Measurements from ENCODE around the gene XIRP1.
"Not testable (repeated sequence)": the region's sequence is repeated elsewhere in the genome, so short reads cannot be mapped to it uniquely, and the experiment has no call there.

DNA sequence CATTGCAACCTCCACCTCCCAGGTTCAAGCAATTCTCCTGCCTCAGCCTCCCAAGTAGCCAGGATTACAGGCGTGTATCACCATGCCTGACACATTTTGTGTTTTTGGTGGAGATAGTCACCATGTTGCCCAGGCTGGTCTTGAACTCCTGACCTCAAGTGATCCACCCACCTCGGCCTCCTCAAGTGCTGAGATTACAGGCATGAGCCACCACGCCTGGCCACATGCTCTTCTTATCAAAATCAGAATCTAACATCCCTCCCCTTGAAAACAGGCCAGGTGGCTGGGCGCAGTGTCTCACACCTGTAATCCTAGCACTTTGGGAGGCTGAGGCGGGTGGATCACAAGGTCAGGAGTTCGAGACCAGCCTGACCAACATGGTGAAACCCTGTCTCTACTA lies 21.5 kb downstream of the XIRP1 start:
- not testable (repeated sequence) for TF ChIP-seq CTCF (IDR thresholded peaks at IDR 0.05; ENCODE audit: low read depth, low read length, missing input control); ZBTB33 (IDR thresholded peaks at IDR 0.05); RAD21 (IDR thresholded peaks at IDR 0.05); JUND (IDR thresholded peaks at IDR 0.05); TAF1 (conservative IDR thresholded peaks at IDR 0.05); HNF4A (conservative IDR thresholded peaks at IDR 0.05); RXRA (IDR thresholded peaks at IDR 0.05); GABPA (IDR thresholded peaks at IDR 0.05 in 1 of 2, conservative IDR thresholded peaks at IDR 0.05 in 1 of 2)
- TF ChIP-seq, protein P1, sequence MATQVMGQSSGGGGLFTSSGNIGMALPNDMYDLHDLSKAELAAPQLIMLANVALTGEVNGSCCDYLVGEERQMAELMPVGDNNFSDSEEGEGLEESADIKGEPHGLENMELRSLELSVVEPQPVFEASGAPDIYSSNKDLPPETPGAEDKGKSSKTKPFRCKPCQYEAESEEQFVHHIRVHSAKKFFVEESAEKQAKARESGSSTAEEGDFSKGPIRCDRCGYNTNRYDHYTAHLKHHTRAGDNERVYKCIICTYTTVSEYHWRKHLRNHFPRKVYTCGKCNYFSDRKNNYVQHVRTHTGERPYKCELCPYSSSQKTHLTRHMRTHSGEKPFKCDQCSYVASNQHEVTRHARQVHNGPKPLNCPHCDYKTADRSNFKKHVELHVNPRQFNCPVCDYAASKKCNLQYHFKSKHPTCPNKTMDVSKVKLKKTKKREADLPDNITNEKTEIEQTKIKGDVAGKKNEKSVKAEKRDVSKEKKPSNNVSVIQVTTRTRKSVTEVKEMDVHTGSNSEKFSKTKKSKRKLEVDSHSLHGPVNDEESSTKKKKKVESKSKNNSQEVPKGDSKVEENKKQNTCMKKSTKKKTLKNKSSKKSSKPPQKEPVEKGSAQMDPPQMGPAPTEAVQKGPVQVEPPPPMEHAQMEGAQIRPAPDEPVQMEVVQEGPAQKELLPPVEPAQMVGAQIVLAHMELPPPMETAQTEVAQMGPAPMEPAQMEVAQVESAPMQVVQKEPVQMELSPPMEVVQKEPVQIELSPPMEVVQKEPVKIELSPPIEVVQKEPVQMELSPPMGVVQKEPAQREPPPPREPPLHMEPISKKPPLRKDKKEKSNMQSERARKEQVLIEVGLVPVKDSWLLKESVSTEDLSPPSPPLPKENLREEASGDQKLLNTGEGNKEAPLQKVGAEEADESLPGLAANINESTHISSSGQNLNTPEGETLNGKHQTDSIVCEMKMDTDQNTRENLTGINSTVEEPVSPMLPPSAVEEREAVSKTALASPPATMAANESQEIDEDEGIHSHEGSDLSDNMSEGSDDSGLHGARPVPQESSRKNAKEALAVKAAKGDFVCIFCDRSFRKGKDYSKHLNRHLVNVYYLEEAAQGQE (IDR thresholded peaks at IDR 0.05): not testable (repeated sequence)
- TF ChIP-seq, protein P2, sequence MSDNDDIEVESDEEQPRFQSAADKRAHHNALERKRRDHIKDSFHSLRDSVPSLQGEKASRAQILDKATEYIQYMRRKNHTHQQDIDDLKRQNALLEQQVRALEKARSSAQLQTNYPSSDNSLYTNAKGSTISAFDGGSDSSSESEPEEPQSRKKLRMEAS (IDR thresholded peaks at IDR 0.05): not testable (repeated sequence)
